ENCODE results near the gene ACOX3.

DNA sequence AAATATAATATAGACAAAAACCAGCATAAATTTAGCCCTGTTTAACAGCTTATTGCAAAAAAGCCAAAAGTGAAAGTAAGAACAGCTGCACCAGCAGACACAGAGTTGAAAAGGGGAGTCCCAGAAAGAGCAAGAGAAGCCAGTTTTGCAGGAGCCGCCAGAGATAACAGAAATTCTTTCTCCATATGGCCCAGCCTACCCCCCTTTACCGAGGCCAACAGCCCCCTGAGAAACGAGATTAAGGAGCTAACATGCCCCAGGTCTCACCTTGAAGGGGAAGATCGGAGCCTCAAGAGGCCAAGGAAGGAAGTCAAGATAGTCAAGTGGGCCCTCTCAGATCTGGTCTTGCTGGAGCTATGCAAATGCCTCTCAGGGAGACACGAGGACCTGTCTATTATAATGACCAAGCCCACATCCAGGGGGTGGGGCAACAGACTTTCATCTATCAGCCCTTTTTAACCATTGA lies 4.8 kb downstream of the ACOX3 start:
- peak; percentile 67 for TF ChIP-seq POLR2A (IDR thresholded peaks at IDR 0.05; ENCODE audit: low read depth, low read length)
- no peak for TF ChIP-seq TAF1 (IDR thresholded peaks at IDR 0.05; ENCODE audit: borderline replicate concordance, low read depth, low read length)
